Peyer's patch (tissue), 4 donors: ENCODE data around the gene PLCL1. TPM values are rescaled to one million over a fixed set of nuclear protein-coding genes. Genes with fewer than 3 reads are reported as not detected.

ENCODE experiments used
- DNase-seq, 3 donors: peaks; one replicate each; pipeline ENCODE4 v3.0.0-alpha.2; 2017 to 2019
- H3K27ac ChIP-seq, 4 donors: fragments of 200-600 bp; sonication (generic); one replicate each; pipeline ENCODE4 v1.5.1; 2016 to 2019
- H3K27me3 ChIP-seq, 2 donors: fragments of 200-600 bp; sonication (generic); one replicate each; pipeline ENCODE4 v1.5.1; 2019
- H3K36me3 ChIP-seq, 3 donors: fragments of 200-600 bp; sonication (generic); one replicate each; pipeline ENCODE4 v1.5.1; 2016 to 2019
- H3K4me1 ChIP-seq, 4 donors: fragments of 200-600 bp; sonication (generic); one replicate each; pipeline ENCODE4 v1.5.1; 2016 to 2019
- H3K4me3 ChIP-seq, 4 donors: fragments of 200-600 bp; sonication (generic); 1 replicate in 3 of 4; 2 replicates in 1 of 4; pipeline ENCODE4 v1.5.1; 2016 to 2019; ENCODE audit warnings: mild to moderate bottlenecking in 1 of 4
- H3K9me3 ChIP-seq, 4 donors: fragments of 200-600 bp; sonication (generic); one replicate each; pipeline ENCODE4 v1.5.1; 2016 to 2019; ENCODE audit warnings: mild to moderate bottlenecking in 1 of 4
- POLR2A ChIP-seq, 2 donors: fragments of 450-650 bp; IDR thresholded peaks; one replicate each; pipeline ENCODE4 v1.5.1; 2017; ENCODE audit warnings: antibody characterized with exemption in 2 of 2, mild to moderate bottlenecking in 2 of 2, moderate library complexity in 2 of 2
- total RNA-seq, 4 donors: library from RNA; depleted of rRNA; stranded (reverse); fragments of >200 nt; gene quantifications; one replicate each; pipeline ENCODE4 v1.1.0, GENCODE V29; 2016
- TF ChIP-seq, protein P1 (sequence below), 6 experiments: fragments of 450-650 bp in 4 of 6; fragments of 200-600 bp in 2 of 6; sonication (generic) in 1 of 6; IDR thresholded peaks; one replicate each; pipeline ENCODE4 v1.5.1; 2017 to 2019; ENCODE audit warnings: antibody characterized with exemption in 6 of 6, mild to moderate bottlenecking in 3 of 6, moderate library complexity in 1 of 6

The PLCL1 gene
- total RNA-seq, 4 donors from 2014 or later = 1.9 to 5.8 (median 2.8) TPM; not detected in 1

DNA sequence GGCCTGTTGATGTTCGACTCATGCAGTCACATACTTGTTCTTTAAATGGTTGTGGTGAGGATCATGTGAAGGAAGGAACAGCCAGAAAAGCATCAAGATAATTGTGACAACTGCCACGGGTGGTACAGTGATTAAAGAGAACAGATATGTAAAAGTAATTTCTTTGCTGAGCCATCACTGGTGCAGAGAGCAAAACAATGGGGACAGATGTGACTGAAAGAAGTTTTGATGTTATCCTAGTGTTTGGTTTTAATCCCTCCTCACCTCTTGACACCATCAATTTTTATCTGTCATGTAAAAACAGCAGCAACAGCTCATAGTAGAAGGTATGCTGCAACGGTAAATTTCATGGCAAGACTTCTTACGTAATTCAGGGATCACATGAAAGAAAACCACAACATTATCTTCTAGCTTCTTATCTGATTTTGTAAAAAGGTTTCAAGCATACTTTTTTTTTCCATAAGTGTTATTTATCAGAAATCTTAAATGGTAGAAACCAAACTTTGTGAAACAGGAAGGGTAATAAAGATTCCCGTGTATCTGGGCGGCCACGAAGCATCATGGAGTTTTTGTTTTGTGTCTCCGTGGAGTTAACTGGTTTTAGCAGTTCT lies 65.2 kb downstream of the PLCL1 start:
- no peak overlapping the region for H3K27ac ChIP-seq
- H3K27me3 ChIP-seq = no peaks in the 10 kb centered on the region
- DNase-seq = no peak

DNA sequence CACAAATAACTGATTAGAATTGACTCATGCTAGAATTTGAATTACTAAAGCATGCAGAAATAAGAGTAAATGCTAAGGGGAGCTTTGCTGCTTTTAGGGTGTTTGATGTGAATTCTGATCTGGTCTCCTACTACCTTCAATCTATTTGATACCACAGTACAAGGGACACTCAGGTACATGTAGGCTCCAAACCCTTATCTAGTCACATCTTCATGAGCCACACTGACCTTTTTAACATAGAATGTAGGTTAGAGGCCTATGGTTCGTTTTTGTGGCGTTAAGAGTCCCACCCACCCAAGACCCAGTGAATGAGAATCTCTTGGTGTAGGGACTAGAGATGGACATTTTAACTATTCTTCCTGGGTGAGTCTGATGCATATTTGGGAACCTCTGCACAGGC lies 65.7 kb downstream of the PLCL1 start:
- H3K27me3 ChIP-seq = no peaks in the 10 kb centered on the region
- H3K4me3 ChIP-seq = no peak overlapping the region
- no peak for DNase-seq
- TF ChIP-seq, protein P1, sequence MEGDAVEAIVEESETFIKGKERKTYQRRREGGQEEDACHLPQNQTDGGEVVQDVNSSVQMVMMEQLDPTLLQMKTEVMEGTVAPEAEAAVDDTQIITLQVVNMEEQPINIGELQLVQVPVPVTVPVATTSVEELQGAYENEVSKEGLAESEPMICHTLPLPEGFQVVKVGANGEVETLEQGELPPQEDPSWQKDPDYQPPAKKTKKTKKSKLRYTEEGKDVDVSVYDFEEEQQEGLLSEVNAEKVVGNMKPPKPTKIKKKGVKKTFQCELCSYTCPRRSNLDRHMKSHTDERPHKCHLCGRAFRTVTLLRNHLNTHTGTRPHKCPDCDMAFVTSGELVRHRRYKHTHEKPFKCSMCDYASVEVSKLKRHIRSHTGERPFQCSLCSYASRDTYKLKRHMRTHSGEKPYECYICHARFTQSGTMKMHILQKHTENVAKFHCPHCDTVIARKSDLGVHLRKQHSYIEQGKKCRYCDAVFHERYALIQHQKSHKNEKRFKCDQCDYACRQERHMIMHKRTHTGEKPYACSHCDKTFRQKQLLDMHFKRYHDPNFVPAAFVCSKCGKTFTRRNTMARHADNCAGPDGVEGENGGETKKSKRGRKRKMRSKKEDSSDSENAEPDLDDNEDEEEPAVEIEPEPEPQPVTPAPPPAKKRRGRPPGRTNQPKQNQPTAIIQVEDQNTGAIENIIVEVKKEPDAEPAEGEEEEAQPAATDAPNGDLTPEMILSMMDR (IDR thresholded peaks at IDR 0.05) = no peak
- TF ChIP-seq POLR2A (IDR thresholded peaks at IDR 0.05) = no peak
- H3K36me3 ChIP-seq = no peaks in the 10 kb centered on the region
- no peak overlapping the region for H3K27ac ChIP-seq
- H3K4me1 ChIP-seq = no peaks in the 10 kb centered on the region
- H3K9me3 ChIP-seq = no peaks in the 10 kb centered on the region

More for the DNA sequence above, 65.2 kb downstream of the PLCL1 start:
- TF ChIP-seq POLR2A (IDR thresholded peaks at IDR 0.05) = no peak
- TF ChIP-seq, protein P1 (IDR thresholded peaks at IDR 0.05) = no peak
- no peaks in the 10 kb centered on the region for H3K4me1 ChIP-seq
- no peak overlapping the region for H3K4me3 ChIP-seq
- H3K36me3 ChIP-seq = no peaks in the 10 kb centered on the region
- no peaks in the 10 kb centered on the region for H3K9me3 ChIP-seq

DNA sequence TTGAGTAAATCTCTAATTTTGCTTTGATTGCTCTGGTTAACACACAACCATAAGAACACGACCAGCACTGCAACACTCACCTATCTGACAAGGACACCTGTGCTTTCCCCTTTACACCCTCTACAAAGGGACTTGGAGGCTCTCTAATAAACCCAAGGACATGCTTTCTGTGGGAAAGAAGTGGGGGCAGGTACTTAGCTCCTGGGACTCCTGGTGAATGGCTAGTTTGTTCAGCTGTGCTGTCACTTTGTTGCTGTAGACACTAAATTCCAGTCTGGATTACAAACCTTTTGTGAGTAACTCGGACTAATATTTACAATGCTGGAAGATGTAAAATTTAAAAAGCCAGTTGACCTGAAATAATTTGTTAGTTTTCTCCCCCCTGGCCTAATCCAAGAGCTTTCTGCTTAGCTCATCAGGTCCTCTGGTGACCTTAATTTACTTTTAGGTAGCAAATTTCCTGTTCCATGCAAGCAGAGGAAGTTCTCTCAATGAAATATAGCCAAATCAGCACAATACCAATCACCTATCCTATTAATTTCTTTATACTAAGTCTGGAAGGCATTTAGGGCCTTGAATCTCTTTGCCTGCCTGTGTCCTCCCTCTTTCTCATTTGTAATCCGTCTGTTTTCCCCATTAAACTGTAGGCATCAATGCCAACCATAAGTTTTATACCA lies 67.5 kb downstream of the PLCL1 start:
- H3K27ac ChIP-seq = no peak overlapping the region
- DNase-seq = no peak
- H3K4me1 ChIP-seq = no peaks in the 10 kb centered on the region
- no peaks in the 10 kb centered on the region for H3K27me3 ChIP-seq
- no peaks in the 10 kb centered on the region for H3K36me3 ChIP-seq
- no peaks in the 10 kb centered on the region for H3K9me3 ChIP-seq
- no peak for TF ChIP-seq POLR2A (IDR thresholded peaks at IDR 0.05)
- TF ChIP-seq, protein P1 (IDR thresholded peaks at IDR 0.05) = no peak
- no peak overlapping the region for H3K4me3 ChIP-seq

DNA sequence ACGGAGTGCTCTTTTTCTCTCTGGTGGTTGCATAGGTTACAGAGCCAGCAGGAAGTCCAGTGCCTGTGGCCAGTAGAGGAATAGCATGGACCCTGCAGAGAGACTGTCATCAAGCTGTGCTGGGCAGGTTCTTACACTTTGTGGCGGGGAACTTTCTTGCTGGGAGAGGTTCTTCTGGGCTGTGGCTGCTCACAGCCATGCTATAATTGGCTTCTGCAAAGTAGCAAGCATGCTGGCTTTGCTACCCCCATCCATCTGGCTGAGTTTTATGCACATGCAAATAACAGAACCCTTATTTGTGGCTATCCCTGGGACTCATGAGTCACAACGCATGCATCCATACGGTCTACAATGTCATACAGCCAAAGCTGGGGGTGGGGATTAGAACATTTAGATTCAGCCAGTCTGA lies 68.9 kb downstream of the PLCL1 start:
- TF ChIP-seq POLR2A (IDR thresholded peaks at IDR 0.05) = no peak
- TF ChIP-seq, protein P1 (IDR thresholded peaks at IDR 0.05) = no peak
- Histone ChIP-seq H3K36me3 (no peaks in the 10 kb centered on the region), H3K9me3 (no peaks in the 10 kb centered on the region), H3K27ac (no peak overlapping the region), H3K4me3 (no peak overlapping the region), H3K4me1 (no peaks in the 10 kb centered on the region), H3K27me3 (no peaks in the 10 kb centered on the region)
- DNase-seq = no peak

DNA sequence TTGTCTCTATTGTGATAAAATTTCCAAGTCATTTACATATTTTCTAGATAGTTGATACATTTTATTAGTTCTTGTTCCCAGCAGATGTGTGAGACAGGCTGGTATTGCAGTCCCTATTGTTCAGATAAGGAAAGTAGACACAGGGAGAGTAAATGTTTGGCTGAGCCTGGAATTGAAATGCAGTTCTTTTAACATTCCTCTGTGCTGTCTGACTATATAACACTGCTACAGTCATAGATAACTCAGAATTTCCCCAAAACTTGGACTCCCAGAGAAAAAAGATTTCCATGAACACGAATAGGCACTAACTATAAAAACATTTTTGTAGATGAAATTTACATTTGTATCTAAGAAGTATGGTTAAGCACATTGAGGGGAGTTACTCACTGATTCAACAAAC lies 71.4 kb downstream of the PLCL1 start:
- Histone ChIP-seq H3K27ac (no peak overlapping the region), H3K4me1 (no peaks in the 10 kb centered on the region), H3K4me3 (no peak overlapping the region), H3K27me3 (no peaks in the 10 kb centered on the region), H3K36me3 (no peaks in the 10 kb centered on the region), H3K9me3 (no peaks in the 10 kb centered on the region)
- no peak for DNase-seq
- TF ChIP-seq, protein P1 (IDR thresholded peaks at IDR 0.05) = no peak
- TF ChIP-seq POLR2A (IDR thresholded peaks at IDR 0.05) = no peak
